Measurements from ENCODE around the gene CYP26B1.

The CYP26B1 gene

DNA sequence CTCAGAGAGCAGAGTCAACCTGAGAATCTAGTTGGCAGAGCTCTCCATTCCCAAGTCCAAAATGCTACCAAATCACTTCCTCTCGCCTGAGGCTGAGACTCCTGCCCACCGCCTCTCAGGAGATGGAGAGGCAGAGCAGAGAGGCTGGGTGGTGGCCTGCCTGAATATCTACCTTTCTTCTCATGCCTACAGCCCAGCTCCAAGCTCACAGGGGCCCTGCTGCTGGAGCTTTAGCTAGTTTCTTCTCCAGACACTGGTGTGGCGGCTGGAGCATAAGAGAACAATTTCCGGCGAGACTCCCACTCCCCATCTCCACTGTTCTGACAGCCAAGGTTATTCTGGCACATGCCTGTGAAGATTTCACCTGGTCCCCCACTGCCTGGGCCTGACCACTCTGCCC lies 8.1 kb upstream of the CYP26B1 start:
- Histone ChIP-seq H4K91ac (ENCODE audit: low read depth, low read length, poor library complexity) (no peak overlapping the region), H3K27ac (replicated peaks; ENCODE audit: low read length) (no peak overlapping the region), H3K23ac (ENCODE audit: low read depth, low read length, poor library complexity) (no peak overlapping the region), H2BK15ac (ENCODE audit: low read length) (no peak overlapping the region), H3K9me3 (replicated peaks in 1 of 2; ENCODE audit: control insufficient read depth in 2 of 2, insufficient read depth in 1 of 2, low read depth in 1 of 2, low read length in 2 of 2) (no peaks in the 10 kb centered on the region), H3K4me3 (ENCODE audit: low read length in 2 of 2) (no peak overlapping the region), H3K27me3 (ENCODE audit: control insufficient read depth in 3 of 3, insufficient read depth in 3 of 3, low read depth in 1 of 3, low read length in 3 of 3) (peaks cover 0 to 55% (median 7%) of the 10 kb centered on the region in 3 experiments), H3K9ac (ENCODE audit: low read depth, low read length, poor library complexity) (no peak overlapping the region), H3K4me2 (ENCODE audit: insufficient read depth, low read length, poor library complexity, severe bottlenecking) (no peak overlapping the region), H2BK12ac (ENCODE audit: low read length) (no peak overlapping the region), H3K4ac (ENCODE audit: low read length) (no peak overlapping the region), H2AFZ (ENCODE audit: low read length) (no peak overlapping the region), H3K14ac (ENCODE audit: low read length) (no peak overlapping the region), H2BK120ac (ENCODE audit: low read depth, low read length) (no peak overlapping the region), H2AK5ac (ENCODE audit: low read depth, low read length) (no peak overlapping the region), H2BK5ac (ENCODE audit: low read length) (no peak overlapping the region), H3K79me1 (ENCODE audit: low read depth, low read length) (no peaks in the 10 kb centered on the region), H3K4me1 (ENCODE audit: control insufficient read depth in 2 of 2, insufficient read depth in 1 of 2, low read depth in 1 of 2, low read length in 2 of 2) (peaks cover 2 to 8% of the 10 kb centered on the region in 2 donors), H4K8ac (ENCODE audit: low read depth, low read length) (no peak overlapping the region), H3K36me3 (replicated peaks in 1 of 2; ENCODE audit: control insufficient read depth in 2 of 2, insufficient read depth in 2 of 2, low read length in 2 of 2) (no peaks in the 10 kb centered on the region), H3K18ac (ENCODE audit: low read length) (no peak overlapping the region)
- WGBS, 2 donors (ENCODE audit: extremely low coverage in 2 of 2, insufficient read length in 2 of 2, insufficient replicate concordance in 1 of 2), result no CpG with 5 or more reads among the region's 5 CpGs
- DNase-seq (ENCODE audit: low spot score), result no peak

DNA sequence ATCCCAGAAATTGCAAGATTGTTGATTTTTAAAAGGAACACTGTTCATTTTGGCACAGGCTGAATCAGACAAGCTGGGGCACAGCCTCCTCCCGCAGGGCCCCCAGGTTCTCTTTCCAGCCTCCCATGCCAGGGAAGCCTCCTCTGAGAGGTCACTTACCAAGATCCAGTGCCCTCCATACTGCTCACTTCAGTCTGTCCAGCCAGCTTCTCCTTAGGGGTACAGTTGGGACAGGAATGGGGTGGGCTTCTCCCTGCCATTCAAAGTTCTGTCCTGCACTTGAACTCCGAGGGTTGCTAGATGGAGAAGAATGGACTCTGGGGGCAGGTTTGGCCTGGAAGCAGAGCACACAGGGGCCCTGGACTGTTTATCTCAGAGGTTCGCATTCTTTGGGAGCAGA lies 7.5 kb upstream of the CYP26B1 start:
- Histone ChIP-seq H3K4me1 (ENCODE audit: control insufficient read depth in 2 of 2, insufficient read depth in 1 of 2, low read depth in 1 of 2, low read length in 2 of 2) (peaks cover 2 to 9% of the 10 kb centered on the region in 2 donors), H4K8ac (ENCODE audit: low read depth, low read length) (no peak overlapping the region), H3K27ac (replicated peaks; ENCODE audit: low read length) (no peak overlapping the region), H3K23ac (ENCODE audit: low read depth, low read length, poor library complexity) (no peak overlapping the region), H3K9me3 (replicated peaks in 1 of 2; ENCODE audit: control insufficient read depth in 2 of 2, insufficient read depth in 1 of 2, low read depth in 1 of 2, low read length in 2 of 2) (no peaks in the 10 kb centered on the region), H3K9ac (ENCODE audit: low read depth, low read length, poor library complexity) (no peak overlapping the region), H3K4me2 (ENCODE audit: insufficient read depth, low read length, poor library complexity, severe bottlenecking) (no peak overlapping the region), H3K4me3 (ENCODE audit: low read length in 2 of 2) (no peak overlapping the region), H3K79me1 (ENCODE audit: low read depth, low read length) (no peaks in the 10 kb centered on the region), H2BK12ac (ENCODE audit: low read length) (no peak overlapping the region), H2AFZ (ENCODE audit: low read length) (no peak overlapping the region), H3K36me3 (replicated peaks in 1 of 2; ENCODE audit: control insufficient read depth in 2 of 2, insufficient read depth in 2 of 2, low read length in 2 of 2) (no peaks in the 10 kb centered on the region), H3K27me3 (ENCODE audit: control insufficient read depth in 3 of 3, insufficient read depth in 3 of 3, low read depth in 1 of 3, low read length in 3 of 3) (peaks cover under 1 to 59% (median 12%) of the 10 kb centered on the region in 3 experiments), H3K14ac (ENCODE audit: low read length) (no peak overlapping the region), H2BK5ac (ENCODE audit: low read length) (no peak overlapping the region), H2BK15ac (ENCODE audit: low read length) (no peak overlapping the region), H2AK5ac (ENCODE audit: low read depth, low read length) (no peak overlapping the region), H3K4ac (ENCODE audit: low read length) (no peak overlapping the region), H2BK120ac (ENCODE audit: low read depth, low read length) (no peak overlapping the region), H3K18ac (ENCODE audit: low read length) (peak overlapping the region; percentile 5), H4K91ac (ENCODE audit: low read depth, low read length, poor library complexity) (no peak overlapping the region)
- no CpG with 5 or more reads among the region's 3 CpGs for whole genome bisulfite sequencing, 2 donors (ENCODE audit: extremely low coverage in 2 of 2, insufficient read length in 2 of 2, insufficient replicate concordance in 1 of 2)
- DNase-seq (ENCODE audit: low spot score), result no peak

DNA sequence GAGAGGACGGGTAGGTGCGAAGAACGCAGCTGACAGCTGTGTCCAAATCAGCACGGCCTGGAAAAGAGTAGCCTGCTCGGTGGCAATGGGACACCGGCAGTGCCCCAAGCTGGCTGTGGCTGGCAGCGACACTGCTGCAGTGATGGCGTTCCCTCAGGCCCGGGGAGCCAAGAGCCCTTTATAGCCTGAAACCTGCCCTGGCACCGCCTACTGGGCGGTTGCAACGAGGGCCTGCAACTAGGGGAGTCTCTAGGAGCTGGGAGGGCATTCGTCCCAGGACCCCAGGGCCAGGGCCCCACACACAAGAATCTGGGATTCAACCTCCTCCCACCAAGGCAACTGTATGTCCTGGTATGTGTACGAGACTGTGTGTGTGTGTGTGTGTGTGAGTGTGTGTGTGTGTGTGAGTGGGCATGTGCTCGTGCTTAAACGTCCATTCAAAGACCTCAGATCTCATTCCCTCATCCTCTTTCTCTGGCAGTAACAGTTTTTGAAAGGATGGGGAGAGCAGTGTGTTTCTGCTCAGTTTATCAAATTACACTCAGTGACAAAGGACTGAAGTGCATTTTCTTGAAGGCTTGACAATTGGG lies 6.8 kb upstream of the CYP26B1 start:
- Histone ChIP-seq H4K8ac (ENCODE audit: low read depth, low read length) (no peak overlapping the region), H4K91ac (ENCODE audit: low read depth, low read length, poor library complexity) (no peak overlapping the region), H2BK12ac (ENCODE audit: low read length) (no peak overlapping the region), H2AK5ac (ENCODE audit: low read depth, low read length) (no peak overlapping the region), H2BK120ac (ENCODE audit: low read depth, low read length) (no peak overlapping the region), H3K9me3 (replicated peaks in 1 of 2; ENCODE audit: control insufficient read depth in 2 of 2, insufficient read depth in 1 of 2, low read depth in 1 of 2, low read length in 2 of 2) (no peaks in the 10 kb centered on the region), H3K27ac (replicated peaks; ENCODE audit: low read length) (no peak overlapping the region), H3K79me1 (ENCODE audit: low read depth, low read length) (no peaks in the 10 kb centered on the region), H3K14ac (ENCODE audit: low read length) (no peak overlapping the region), H2AFZ (ENCODE audit: low read length) (peak overlapping the region; percentile 28), H3K4me3 (ENCODE audit: low read length in 2 of 2) (no peak overlapping the region), H3K9ac (ENCODE audit: low read depth, low read length, poor library complexity) (no peak overlapping the region), H3K36me3 (replicated peaks in 1 of 2; ENCODE audit: control insufficient read depth in 2 of 2, insufficient read depth in 2 of 2, low read length in 2 of 2) (no peaks in the 10 kb centered on the region), H3K4ac (ENCODE audit: low read length) (no peak overlapping the region), H3K27me3 (ENCODE audit: control insufficient read depth in 3 of 3, insufficient read depth in 3 of 3, low read depth in 1 of 3, low read length in 3 of 3) (peaks cover 7 to 66% (median 18%) of the 10 kb centered on the region in 3 experiments), H2BK5ac (ENCODE audit: low read length) (no peak overlapping the region), H3K4me2 (ENCODE audit: insufficient read depth, low read length, poor library complexity, severe bottlenecking) (no peak overlapping the region), H2BK15ac (ENCODE audit: low read length) (no peak overlapping the region), H3K23ac (ENCODE audit: low read depth, low read length, poor library complexity) (no peak overlapping the region), H3K4me1 (ENCODE audit: control insufficient read depth in 2 of 2, insufficient read depth in 1 of 2, low read depth in 1 of 2, low read length in 2 of 2) (peaks cover 4 to 14% of the 10 kb centered on the region in 2 donors), H3K18ac (ENCODE audit: low read length) (peak overlapping the region; percentile 25)
- WGBS, 2 donors (ENCODE audit: extremely low coverage in 2 of 2, insufficient read length in 2 of 2, insufficient replicate concordance in 1 of 2), result no CpG with 5 or more reads among the region's 16 CpGs
- DNase-seq (ENCODE audit: low spot score), result no peak

DNA sequence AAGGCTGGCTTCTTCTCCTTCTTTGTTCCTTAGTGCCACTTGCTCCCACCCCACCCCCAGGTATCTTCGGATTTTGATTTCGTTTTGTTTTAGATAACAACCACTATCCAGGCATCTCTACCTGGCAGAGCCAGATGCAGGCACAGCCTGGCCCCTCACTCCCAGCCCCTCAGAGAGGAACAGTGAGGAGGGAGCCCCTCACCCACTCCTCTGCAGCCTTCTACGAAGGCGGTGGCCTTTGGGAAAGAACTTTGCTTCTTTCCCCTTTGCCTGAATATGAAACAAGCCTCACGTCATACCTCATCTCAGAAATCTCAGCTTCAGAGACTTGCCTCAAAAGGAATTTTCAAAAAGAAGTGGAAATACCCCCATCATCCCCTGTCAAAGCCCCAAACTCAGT lies 6.3 kb upstream of the CYP26B1 start:
- Histone ChIP-seq H4K8ac (ENCODE audit: low read depth, low read length) (no peak overlapping the region), H3K4me1 (ENCODE audit: control insufficient read depth in 2 of 2, insufficient read depth in 1 of 2, low read depth in 1 of 2, low read length in 2 of 2) (peaks cover 7 to 18% of the 10 kb centered on the region in 2 donors), H3K14ac (ENCODE audit: low read length) (no peak overlapping the region), H3K4me2 (ENCODE audit: insufficient read depth, low read length, poor library complexity, severe bottlenecking) (no peak overlapping the region), H2BK120ac (ENCODE audit: low read depth, low read length) (no peak overlapping the region), H3K79me1 (ENCODE audit: low read depth, low read length) (no peaks in the 10 kb centered on the region), H3K27me3 (ENCODE audit: control insufficient read depth in 3 of 3, insufficient read depth in 3 of 3, low read depth in 1 of 3, low read length in 3 of 3) (peaks cover 12 to 71% (median 24%) of the 10 kb centered on the region in 3 experiments), H2AFZ (ENCODE audit: low read length) (no peak overlapping the region), H3K36me3 (replicated peaks in 1 of 2; ENCODE audit: control insufficient read depth in 2 of 2, insufficient read depth in 2 of 2, low read length in 2 of 2) (no peaks in the 10 kb centered on the region), H4K91ac (ENCODE audit: low read depth, low read length, poor library complexity) (no peak overlapping the region), H3K9me3 (replicated peaks in 1 of 2; ENCODE audit: control insufficient read depth in 2 of 2, insufficient read depth in 1 of 2, low read depth in 1 of 2, low read length in 2 of 2) (peaks cover 0 to 1% of the 10 kb centered on the region in 2 donors), H3K4ac (ENCODE audit: low read length) (no peak overlapping the region), H3K9ac (ENCODE audit: low read depth, low read length, poor library complexity) (no peak overlapping the region), H3K18ac (ENCODE audit: low read length) (no peak overlapping the region), H2BK12ac (ENCODE audit: low read length) (no peak overlapping the region), H3K4me3 (ENCODE audit: low read length in 2 of 2) (no peak overlapping the region), H3K27ac (replicated peaks; ENCODE audit: low read length) (no peak overlapping the region), H2BK15ac (ENCODE audit: low read length) (no peak overlapping the region), H3K23ac (ENCODE audit: low read depth, low read length, poor library complexity) (no peak overlapping the region), H2BK5ac (ENCODE audit: low read length) (no peak overlapping the region), H2AK5ac (ENCODE audit: low read depth, low read length) (no peak overlapping the region)
- DNase-seq (ENCODE audit: low spot score), result no peak
- no CpG with 5 or more reads among the region's 5 CpGs for WGBS, 2 donors (ENCODE audit: extremely low coverage in 2 of 2, insufficient read length in 2 of 2, insufficient replicate concordance in 1 of 2)
